GM19025 (cell line): ENCODE measurements around the gene GNB3.

Experiments used
- ATAC-seq: cut with Tn5 transposase; IDR thresholded peaks from one replicate; pipeline ENCODE4 v1.9.1; 2021; ENCODE audit warnings: mild to moderate bottlenecking, low read depth, moderate library complexity; ENCODE audit not compliant: unreplicated experiment

GNB3 gene

GRCh38 chr12:6840761-6841515 is at the start of gene GNB3:
Gene GNB3, plus strand, starts transcription at chr12:6840925. Its CDS starts 363 bp downstream, at chr12:6841288.
- no peak for ATAC-seq

GRCh38 chr12:6791931-6792520 is 48.7 kb upstream of the GNB3 start:
- ATAC-seq: no peak

GRCh38 chr12:6792522-6793201 is 48.1 kb upstream of the GNB3 start:
- ATAC-seq: no peak

- no peak for ATAC-seq
Observed at GRCh38 chr12:6795088-6795487, 45.6 kb upstream of the GNB3 start.

GRCh38 chr12:6796576-6796975 is 44.1 kb upstream of the GNB3 start:
- no peak for ATAC-seq

GRCh38 chr12:6799147-6799546 is 41.6 kb upstream of the GNB3 start:
- no peak for ATAC-seq

- ATAC-seq: no peak
Observed at GRCh38 chr12:6807170-6807569, 33.6 kb upstream of the GNB3 start.

GRCh38 chr12:6809056-6809455 is 31.7 kb upstream of the GNB3 start:
- ATAC-seq: no peak

GRCh38 chr12:6810758-6811157 is 30.0 kb upstream of the GNB3 start:
- no peak for ATAC-seq

GRCh38 chr12:6813363-6813762 is 27.4 kb upstream of the GNB3 start:
- ATAC-seq: no peak

- ATAC-seq: no peak
Observed at GRCh38 chr12:6816598-6816997, 24.1 kb upstream of the GNB3 start.

GRCh38 chr12:6817098-6817497 is 23.6 kb upstream of the GNB3 start:
- no peak for ATAC-seq

- ATAC-seq: no peak
Observed at GRCh38 chr12:6817662-6818157, 23.0 kb upstream of the GNB3 start.

GRCh38 chr12:6818222-6818621 is 22.5 kb upstream of the GNB3 start:
- ATAC-seq: no peak

- no peak for ATAC-seq
Observed at GRCh38 chr12:6818645-6819044, 22.1 kb upstream of the GNB3 start.

GRCh38 chr12:6819106-6820030 is 21.4 kb upstream of the GNB3 start:
- no peak for ATAC-seq

GRCh38 chr12:6820166-6820565 is 20.6 kb upstream of the GNB3 start:
- no peak for ATAC-seq

- no peak for ATAC-seq
Observed at GRCh38 chr12:6821591-6822425, 18.9 kb upstream of the GNB3 start, which contains the start of gene GPR162. Gene GPR162, plus strand, starts transcription at chr12:6821821. Its CDS starts 2,078 bp downstream, at chr12:6823899.

GRCh38 chr12:6822426-6823135 is 18.1 kb upstream of the GNB3 start:
- no peak for ATAC-seq
